Middle frontal gyrus (tissue), 1 donor: Measurements from ENCODE around the gene SPATA24.
A peak's percentile ranks its signal among the peaks of the same experiment; 100 is the strongest.
"Not testable (repeated sequence)": the region's sequence is repeated elsewhere in the genome, so short reads cannot be mapped to it uniquely, and the experiment has no call there.

Source experiments
- DNase-seq: peaks from one replicate; pipeline ENCODE4 v3.0.0-alpha.2; 2015; ENCODE audit warnings: low spot score; ENCODE audit errors: extremely low spot score

SPATA24 gene

DNA sequence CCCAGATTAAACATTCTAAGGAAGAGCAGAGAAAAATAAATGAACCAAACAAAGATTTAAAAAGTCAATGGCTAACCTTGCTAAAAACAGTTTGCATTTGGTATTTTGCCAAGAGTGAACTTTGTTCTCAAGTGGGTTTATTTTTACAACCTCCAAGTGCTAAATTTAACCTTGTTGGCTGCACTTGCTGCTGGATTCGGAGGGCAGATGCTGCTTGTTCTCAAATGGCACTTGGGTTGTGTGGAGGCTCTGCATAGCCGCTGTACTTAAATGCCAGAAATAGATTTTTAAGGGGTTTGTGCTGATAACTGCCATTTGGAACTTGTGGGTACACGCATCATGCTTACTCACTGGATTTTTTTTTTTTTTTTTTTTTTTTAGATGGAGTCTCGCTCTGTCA, 13.3 kb upstream of the SPATA24 start:
- peak; percentile 71 for DNase-seq

DNA sequence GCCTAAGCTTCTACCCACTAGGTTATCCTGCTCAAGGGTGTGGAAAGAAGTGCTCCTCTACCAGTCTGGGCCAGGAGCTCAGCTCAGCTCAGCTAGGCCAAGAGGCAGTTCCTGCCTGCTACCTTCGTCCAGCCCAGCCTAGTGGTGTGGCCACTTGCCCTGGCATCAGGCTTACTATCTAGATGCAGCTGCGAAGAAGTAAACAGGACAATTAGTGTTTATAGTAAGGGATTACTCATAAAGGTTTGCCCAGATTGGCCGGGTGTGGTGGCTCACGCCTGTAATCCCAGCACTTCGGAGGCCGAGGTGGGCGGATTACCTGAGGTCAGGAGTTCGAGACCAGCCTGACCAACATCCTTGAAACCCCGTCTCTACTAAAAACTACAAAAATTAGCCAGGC, 12.8 kb upstream of the SPATA24 start:
- no peak for DNase-seq

DNA sequence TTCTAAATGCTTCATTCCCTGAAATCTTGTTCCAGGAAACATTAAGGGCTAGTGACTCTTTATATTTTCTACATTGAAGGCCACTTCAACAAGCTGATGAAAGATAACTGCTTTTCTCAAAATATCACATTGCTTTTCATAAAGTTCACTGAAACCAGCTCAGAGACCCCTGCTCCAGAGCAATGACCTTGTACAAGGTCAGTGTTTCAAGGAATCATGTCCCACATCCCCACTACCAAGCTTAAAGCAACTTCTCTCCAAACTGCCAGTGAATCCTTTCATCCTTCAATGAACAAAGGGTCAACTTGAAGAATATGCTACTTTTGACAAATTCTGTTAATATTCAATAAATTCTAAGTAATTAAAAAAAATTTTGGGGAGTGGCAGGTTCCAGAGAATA, 12.0 kb upstream of the SPATA24 start:
- DNase-seq: no peak

DNA sequence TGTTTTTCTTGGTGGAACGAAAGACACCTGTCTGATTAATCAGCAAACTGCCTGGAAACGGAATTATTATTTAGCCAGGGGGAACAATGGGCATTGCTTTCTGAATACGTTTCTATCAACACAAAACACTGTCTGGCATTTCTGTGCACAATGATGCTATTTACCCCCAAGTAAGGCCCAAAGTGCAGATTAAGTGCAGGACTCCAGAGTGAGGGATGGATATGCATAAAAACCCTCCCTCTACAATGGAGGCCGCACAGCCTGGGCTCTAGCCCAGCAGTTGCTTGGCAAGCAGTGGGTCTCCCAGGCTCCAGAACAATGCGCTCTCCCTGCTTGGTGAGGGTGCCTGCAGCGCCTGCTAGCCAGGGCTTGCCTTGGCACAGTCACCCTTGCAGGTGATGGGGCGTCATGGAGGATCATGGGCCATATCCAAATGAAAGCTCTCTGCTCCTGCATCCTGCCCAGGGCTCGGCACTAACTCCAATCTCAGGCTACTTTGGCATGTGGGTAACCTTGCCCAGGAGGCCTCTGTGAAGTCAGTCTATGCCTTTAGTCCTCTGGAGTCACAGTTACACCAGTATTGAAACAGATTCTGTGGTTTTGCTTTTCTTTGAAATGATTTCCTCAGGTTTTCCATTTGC, 11.5 kb upstream of the SPATA24 start:
- DNase-seq: peak; percentile 69

DNA sequence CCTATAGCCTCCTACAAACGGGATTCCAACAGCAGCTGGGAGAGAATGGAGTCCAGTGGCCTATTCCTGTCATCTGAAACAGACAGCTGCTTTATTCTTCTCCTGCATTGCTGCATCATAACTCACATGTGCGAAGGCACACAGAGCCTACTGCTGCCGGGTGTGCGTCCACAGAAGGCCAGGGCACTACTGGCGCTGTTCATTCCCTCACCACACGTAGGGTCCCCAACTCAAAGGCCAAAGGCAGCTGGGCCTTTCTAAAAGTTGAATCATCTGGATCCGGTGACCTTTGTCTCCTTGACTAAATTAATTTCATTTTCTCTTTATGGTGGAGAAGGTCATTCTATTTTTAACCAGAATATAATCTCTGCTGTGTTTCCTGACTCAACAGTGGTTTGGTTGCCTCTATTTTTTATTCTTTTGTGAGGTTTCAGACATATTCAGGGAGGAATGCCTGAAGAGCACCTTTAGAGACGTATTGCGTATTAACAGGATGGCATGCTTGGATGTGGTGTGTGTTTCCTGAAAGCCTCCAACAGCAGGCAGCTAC, 10.8 kb upstream of the SPATA24 start:
- no peak for DNase-seq

DNA sequence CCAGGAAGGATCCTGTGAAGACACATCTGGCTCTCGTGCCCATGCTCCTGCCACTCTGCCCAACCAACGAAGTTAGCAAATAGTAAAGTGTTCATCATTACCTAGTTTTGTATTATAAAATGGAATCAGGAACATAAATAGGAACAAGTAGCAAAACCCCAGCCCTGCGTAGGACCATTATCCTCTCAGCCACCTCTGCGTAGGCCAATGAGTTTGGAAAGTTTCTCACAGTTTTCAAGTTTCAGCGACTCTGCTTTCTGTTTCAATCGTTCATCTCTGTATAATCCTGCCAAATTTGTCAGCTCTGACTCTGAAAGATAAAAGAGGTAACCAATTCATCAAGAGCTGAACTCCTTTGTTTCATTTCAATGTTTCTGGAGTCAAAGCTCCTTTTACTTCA, 10.1 kb upstream of the SPATA24 start:
- DNase-seq: no peak

DNA sequence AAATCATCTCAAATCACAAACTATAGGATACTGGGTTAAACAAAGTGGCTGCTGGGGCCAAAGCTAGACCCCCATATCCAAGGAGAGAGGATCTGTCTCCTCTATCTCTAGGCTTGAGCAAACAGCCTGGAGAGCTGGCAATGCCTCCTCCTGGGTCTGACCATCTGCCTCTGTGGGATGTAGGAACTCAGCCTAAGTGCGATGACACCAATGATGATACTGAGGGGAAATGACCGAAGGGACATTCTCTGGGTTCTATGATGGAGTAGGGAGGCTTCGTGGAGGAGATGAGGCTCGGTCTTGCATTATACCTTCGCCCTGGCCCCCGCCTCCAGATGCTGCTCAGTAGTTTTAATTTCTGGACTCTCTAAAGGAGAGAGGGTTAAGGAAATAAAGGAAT, 9.3 kb upstream of the SPATA24 start:
- no peak for DNase-seq

DNA sequence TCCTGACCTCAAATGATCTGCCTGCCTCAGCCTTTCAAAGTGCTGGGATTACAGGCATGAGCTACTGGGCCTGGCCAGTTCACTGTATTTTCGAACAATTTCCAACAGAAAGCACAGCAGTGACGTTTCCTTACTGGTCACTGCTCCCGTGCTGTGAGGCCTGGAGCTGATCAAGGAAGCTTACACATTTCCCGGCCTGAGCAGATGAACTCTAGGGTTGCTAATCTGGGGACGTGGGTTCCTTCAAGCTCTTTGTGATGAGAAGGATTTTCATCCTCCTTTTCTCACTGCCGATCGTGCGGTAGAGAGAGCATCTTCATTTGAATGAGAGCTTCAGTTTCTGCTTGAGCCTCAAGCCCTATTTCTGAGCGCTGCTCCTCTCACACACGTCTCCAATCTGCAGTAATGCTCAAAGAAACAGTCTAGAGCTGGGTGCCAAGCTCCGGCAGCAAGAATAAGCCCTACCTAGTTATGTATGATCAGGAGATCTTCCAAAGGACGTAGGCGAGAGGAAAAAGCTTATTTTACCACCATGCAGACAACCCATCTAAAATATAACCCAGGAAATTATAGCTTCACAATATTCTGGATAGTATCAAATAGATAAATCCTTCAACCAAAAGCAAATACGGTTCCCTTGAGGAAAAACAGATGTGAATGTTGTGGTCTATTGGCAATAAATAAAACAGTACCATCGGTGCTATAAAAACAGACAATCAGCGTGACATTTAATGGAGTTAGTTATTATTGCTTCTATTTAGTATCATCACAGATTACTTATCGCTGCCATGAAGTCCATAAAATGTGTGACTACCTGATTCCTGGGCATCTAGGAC, 7.3 kb upstream of the SPATA24 start:
- peak; percentile 62 for DNase-seq

DNA sequence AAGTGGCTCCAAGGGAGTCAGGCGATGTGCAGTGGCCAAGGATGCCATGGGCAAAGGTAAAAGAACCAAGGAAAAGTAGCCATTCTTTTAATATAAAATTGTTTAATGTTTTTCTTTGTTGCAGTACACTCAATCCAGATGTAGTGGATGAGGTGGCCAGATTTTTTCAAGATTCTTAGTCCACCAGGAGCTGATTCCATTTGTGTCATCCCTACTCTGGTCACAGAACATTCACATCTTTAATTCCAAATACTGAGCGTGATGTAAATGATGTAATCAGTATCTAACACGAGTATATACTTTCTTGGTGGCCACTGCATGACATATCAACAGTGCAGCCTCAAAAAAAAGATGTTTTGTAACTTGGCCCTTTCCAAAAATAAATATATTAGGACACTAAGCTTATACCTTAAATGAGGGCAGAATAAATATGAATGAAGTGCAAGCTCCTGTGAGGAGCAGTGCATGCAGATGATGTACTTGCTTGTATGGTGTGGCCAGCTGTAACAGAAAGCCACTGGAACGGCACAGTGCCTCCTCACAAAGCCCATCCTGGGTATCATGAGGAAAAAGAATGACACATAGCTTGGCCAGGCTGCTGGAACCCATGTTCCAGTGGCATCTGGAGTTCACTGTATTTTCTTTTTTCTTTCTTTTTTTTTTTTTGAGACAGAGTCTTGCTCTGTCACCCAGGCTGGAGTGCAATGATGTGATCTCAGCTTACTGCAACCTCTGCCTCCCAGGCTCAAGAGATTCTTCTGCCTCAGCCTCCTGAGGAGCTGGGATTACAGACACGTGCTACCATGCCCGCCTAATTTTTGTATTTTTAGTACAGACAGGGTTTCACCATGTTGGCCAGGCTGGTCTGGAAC, 6.5 kb upstream of the SPATA24 start:
- DNase-seq: no peak

DNA sequence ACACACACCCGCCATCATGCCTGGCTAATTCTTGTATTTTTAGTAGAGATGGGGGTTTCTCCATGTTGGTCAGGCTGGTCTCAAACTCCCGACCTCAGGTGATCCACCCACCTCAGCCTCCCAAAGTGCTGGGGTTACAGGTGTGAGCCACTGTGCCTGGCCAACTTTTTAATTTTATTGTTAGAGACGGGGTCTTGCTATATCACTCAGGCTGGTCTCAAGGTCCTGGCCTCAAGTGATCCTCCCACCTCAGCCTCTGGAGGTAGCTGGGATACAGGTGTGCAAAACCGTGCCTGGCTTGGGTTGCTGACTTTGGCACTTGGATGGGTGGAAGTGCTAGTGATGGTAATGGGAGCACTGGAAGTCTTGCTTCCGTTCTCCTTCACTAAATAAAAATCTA, 5.2 kb upstream of the SPATA24 start:
- DNase-seq: not testable (repeated sequence)

DNA sequence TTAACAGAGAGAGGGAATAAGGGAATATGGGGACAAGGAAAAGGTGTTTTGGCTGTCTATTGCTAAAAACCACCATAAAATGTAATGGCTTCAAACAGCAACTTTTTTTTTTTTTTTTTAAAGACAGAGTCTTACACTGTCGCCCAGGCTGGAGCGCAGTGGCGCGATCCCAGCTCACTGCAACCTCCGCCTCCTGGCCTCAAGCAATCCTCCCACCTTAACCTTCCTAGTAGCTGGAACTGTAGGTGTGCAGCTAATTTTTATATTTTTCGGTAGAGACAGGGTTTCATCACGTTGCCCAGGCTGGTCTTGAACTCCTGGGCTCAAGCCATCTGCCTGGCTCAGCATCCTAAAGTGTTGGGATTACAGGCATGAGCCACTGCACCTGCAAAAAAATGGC, 4.3 kb upstream of the SPATA24 start:
- no peak for DNase-seq

DNA sequence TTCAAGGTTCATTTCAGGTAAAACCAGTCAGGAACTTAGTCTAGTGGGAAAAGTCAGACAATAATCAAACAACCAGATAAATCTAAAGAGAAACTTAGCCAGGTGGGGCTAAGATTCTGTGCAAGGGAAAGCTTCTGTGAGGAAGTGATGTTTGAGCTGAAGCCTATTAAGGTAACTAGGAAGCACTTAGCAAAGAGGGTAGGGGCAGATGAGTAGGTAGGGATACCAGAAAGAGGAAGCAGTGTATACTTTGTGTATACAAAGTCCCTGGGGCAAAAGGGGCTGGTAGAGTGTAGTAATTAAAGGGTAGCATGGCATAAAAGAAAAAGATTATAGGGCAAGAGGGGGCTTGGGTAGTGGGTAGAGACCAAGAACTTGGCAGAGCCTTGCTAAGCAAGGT, 3.6 kb upstream of the SPATA24 start:
- no peak for DNase-seq

DNA sequence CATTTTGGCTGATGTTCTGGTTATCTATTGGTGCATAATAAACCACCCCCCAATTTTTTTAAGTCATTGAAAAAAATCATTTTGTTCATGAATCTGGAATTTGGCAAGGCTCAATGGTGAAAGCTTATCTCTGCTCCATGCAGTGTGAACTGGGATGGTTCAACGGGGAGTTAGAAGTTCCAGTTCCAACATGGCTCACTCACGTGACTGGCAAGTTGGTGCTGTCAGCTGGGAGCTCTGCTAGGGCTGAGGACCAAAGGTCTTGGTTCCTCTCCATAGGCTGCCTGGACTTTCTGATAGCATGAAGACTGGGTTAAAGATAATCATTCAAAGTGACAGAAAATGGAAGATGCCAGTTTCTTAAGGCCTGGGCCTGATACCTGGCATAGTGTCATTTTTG, 3.1 kb upstream of the SPATA24 start:
- no peak for DNase-seq

DNA sequence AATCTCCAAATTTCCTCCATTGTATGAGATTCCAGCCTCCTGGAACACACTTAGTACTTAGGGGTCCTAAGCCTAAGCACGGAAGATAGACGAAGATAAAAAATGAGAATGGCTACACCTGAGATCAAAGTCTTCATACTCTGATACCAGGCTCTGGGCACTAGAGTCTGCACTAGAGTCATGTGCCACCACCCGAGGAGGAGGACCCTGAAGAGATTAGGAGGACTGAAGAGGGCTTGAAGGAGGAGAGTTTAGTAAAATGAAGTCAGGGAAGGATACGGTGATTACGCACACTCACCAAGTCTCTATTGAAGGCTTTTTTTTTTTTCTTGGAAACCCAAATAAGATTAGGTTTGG, 573 bp upstream of the SPATA24 start:
- DNase-seq: no peak

DNA sequence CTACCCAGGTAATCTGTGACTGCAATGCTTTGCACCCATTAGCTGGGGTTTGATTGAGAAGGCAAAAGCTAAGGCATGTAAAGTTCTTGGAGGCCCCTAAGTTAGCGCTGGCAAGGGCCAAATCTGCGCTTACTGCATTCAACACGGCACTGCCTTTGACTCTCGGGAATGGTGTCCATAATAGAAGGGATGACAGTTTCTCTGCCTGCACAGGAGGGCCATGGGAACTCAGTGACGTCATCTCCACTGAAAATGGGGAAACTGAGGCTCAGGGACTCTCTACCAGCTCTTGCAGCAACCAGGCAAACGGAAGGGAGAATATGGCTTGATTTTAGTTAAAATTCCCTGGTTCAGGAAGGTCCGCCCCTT, 487 bp downstream of the SPATA24 start:
- no peak for DNase-seq

DNA sequence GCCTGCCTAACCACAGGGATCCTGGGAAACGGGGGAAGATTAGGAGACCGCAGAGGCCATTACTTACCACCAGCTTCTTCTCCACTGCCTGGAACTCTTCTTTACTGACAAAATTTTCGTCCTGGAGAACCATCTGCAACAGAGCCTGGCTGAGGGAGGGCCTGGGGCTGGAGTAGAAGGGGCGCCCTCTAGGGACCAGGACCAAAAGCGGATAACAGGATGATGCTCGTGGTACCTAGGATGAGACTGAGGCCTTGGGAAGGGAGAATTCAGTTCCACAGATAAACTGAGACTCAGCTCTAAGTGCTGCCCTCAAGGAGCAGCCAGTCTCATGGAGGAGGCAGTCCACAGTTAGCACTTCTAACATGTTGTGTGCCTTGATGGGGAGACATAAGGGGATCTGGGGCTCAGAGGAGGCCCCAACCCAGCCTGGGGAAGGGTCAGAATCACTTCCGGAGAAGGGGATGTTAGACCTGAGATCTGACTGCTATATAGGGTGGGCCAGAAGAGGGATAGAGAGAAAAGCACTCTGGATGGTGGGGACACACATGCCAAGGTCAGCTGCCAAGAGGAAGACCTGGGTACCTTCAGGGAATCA, 1.2 kb downstream of the SPATA24 start:
- DNase-seq: no peak

DNA sequence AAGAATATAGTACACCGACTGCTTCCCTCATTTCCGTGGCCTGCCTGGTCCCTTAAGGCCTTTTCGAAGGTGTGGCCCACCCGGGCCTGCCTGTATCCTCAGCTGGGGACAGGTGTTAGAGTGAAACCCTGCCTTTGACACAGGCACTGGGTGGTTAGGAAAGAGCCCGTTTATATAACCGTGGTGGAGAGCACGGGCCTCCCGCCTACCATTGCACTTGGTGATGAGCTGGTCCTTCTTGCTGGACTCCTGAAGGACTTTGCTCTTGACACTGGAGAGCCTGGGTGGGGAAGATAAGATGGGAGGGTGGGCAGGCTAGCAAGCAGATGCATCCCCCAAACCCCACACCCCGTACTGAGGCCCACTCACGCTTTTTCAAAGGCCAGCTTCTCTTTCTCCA, 2.3 kb downstream of the SPATA24 start:
- DNase-seq: no peak

DNA sequence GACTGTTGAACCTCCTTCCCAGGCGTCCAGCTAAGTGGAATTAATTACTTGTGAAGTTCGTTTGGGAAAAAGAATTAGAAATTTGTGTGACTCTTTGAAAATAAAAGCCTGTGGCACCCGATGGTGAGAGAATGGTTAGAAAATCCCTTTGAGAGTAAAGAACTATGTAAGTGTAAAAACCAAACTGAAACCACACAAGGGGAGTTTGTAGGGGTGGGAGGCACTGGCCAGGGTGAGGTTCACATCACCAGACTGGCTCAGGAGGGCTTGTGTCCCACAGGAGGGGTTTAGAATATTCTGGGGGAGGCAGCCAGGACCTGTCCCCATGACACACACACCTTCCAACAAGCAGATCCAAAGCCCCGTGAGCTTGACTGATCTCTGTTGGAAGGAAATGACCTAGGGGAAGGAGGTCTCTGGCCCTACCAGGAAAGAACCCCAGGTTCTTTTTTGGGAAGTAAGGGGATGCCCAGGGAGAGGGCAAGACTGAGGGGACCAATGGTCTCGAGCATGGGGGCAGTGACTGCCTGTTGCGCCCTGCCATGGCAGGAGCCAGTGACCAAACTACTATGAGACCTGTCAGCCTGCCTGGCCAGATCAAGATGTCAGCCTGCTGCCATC, 4.3 kb downstream of the SPATA24 start:
- no peak for DNase-seq

DNA sequence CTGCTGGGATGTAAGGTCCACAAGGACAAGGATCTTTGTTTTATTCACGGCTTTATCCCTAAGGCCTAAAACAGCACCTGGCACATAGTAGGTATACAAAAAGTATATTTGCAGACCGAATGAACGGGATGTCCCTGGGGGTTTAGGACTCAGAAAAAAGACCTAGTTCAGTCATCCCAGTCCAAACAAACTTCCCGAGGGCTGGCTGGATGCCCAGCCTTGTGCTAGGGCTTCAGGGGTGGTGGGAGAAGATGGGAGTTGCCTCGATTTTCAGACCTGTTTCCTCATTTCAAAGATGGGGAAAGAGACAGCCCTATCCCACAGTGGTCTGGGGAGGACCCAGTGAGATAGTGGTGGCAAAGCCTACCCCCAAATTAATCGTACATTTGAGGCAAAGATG, 6.0 kb downstream of the SPATA24 start:
- no peak for DNase-seq

DNA sequence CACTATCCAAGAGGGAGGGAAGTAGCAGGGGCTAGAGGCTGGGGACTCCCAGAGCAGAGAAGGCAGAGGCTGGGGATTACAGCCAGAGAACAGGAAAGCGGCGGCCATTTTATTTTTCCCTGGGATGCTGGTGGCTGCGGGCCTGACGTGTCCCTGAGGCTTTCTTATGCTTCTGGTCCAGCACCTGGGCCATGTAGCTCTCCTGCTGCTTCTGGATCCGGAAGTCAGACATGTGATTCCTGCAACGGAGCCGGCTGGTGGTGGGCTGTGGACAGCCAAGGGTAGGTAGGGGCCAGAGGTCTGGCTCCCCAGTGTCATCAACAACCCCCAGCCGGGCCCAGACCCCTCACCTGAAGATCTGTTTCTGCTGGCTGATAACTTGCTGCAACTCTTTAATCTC, 7.2 kb downstream of the SPATA24 start:
- DNase-seq: no peak
